HEK293 (cell line): ENCODE results near the gene C19orf47.

Experiments
- CTCF ChIA-PET: fragments of 350-600 bp; formaldehyde crosslinking; extraction: SDS; loops from one replicate; lab custom pipeline; 2021; ENCODE audit warnings: antibody characterized with exemption; lab: Yijun Ruan, JAX
- POLR2A ChIA-PET: fragments of 300-600 bp; formaldehyde crosslinking; extraction: SDS; loops from one replicate; lab custom pipeline; 2020; ENCODE audit warnings: antibody characterized with exemption, inconsistent platforms; lab: Yijun Ruan, JAX
- H3K27ac ChIP-seq: fragments of 200-500 bp; sonication (Bioruptor generic); 2 replicates; pipeline ENCODE4 v1.5.1; 2014; ENCODE audit warnings: low read depth, low read length, control low read depth, inconsistent platforms; ENCODE audit errors: extremely low read depth
- H3K36me3 ChIP-seq, 2 experiments: fragments of 200-500 bp in 1 of 2; sonication (Bioruptor generic) in 1 of 2; 1 replicate in 1 of 2; 2 replicates in 1 of 2; pipeline ENCODE4 v1.5.1; 2014 to 2017; ENCODE audit warnings: inconsistent platforms in 2 of 2, low read length in 2 of 2; ENCODE audit not compliant: control insufficient read depth in 2 of 2, insufficient read depth in 1 of 2
- H3K4me1 ChIP-seq: fragments of 200-500 bp; sonication (Bioruptor generic); 2 replicates; pipeline ENCODE4 v1.5.1; 2014; ENCODE audit warnings: mild to moderate bottlenecking, low read length, inconsistent platforms; ENCODE audit not compliant: control insufficient read depth, insufficient read depth
- H3K4me3 ChIP-seq: 2 replicates; pipeline ENCODE4 v1.5.1; 2011; ENCODE audit warnings: low read depth, mild to moderate bottlenecking, control low read depth, low read length, moderate library complexity
- H3K9me3 ChIP-seq: fragments of 200-500 bp; sonication (Bioruptor generic); 2 replicates; pipeline ENCODE4 v1.5.1; 2014; ENCODE audit warnings: low read depth, low read length, inconsistent platforms; ENCODE audit not compliant: control insufficient read depth, insufficient read depth
- EGR2 ChIP-seq: fragments of 450-650 bp; formaldehyde crosslinking; IDR thresholded peaks from 2 replicates; pipeline ENCODE4 v1.5.1; 2016; ENCODE audit warnings: low read depth, missing biosample characterization, missing genetic modification characterization
- KLF9 ChIP-seq: fragments of 450-650 bp; formaldehyde crosslinking; IDR thresholded peaks from 2 replicates; pipeline ENCODE4 v1.5.1; 2016; ENCODE audit warnings: missing biosample characterization, missing genetic modification characterization, low read depth
- ZBTB7A ChIP-seq: fragments of 450-650 bp; formaldehyde crosslinking; IDR thresholded peaks from 2 replicates; pipeline ENCODE4 v1.5.1; 2016; ENCODE audit warnings: low read depth, missing biosample characterization, missing genetic modification characterization
- ZFHX2 ChIP-seq: fragments of 450-650 bp; formaldehyde crosslinking; conservative IDR thresholded peaks from 2 replicates; pipeline ENCODE4 v1.5.1; 2016; ENCODE audit warnings: missing biosample characterization, missing genetic modification characterization
- ZNF133 ChIP-seq: fragments of 450-650 bp; formaldehyde crosslinking; IDR thresholded peaks from 2 replicates; pipeline ENCODE4 v1.5.1; 2016; ENCODE audit warnings: missing biosample characterization, missing genetic modification characterization
- ZNF157 ChIP-seq: fragments of 450-650 bp; formaldehyde crosslinking; IDR thresholded peaks from 2 replicates; pipeline ENCODE4 v1.5.1; 2016; ENCODE audit warnings: missing biosample characterization, missing genetic modification characterization
- ZNF19 ChIP-seq: fragments of 450-650 bp; formaldehyde crosslinking; IDR thresholded peaks from 2 replicates; pipeline ENCODE4; 2016; ENCODE audit warnings: missing biosample characterization, missing genetic modification characterization, low read depth
- ZNF2 ChIP-seq: fragments of 450-650 bp; formaldehyde crosslinking; IDR thresholded peaks from 2 replicates; pipeline ENCODE4 v1.5.1; 2016; ENCODE audit warnings: missing biosample characterization, missing genetic modification characterization
- ZNF26 ChIP-seq: fragments of 450-650 bp; formaldehyde crosslinking; IDR thresholded peaks from 2 replicates; pipeline ENCODE4 v1.5.1; 2016; ENCODE audit warnings: missing biosample characterization, missing genetic modification characterization
- ZNF280C ChIP-seq: fragments of 450-650 bp; formaldehyde crosslinking; IDR thresholded peaks from 2 replicates; pipeline ENCODE4 v1.5.1; 2016; ENCODE audit warnings: missing biosample characterization, missing genetic modification characterization
- ZNF311 ChIP-seq: fragments of 450-650 bp; formaldehyde crosslinking; IDR thresholded peaks from 2 replicates; pipeline ENCODE4 v1.5.1; 2017; ENCODE audit warnings: missing biosample characterization, missing genetic modification characterization, borderline replicate concordance
- ZNF335 ChIP-seq: fragments of 450-650 bp; formaldehyde crosslinking; conservative IDR thresholded peaks from 2 replicates; pipeline ENCODE4 v1.5.1; 2016; ENCODE audit warnings: missing biosample characterization, missing genetic modification characterization
- ZNF416 ChIP-seq: fragments of 450-650 bp; formaldehyde crosslinking; IDR thresholded peaks from 2 replicates; pipeline ENCODE4 v1.5.1; 2016; ENCODE audit warnings: missing biosample characterization, missing genetic modification characterization
- ZNF426 ChIP-seq: fragments of 450-650 bp; formaldehyde crosslinking; IDR thresholded peaks from 2 replicates; pipeline ENCODE4 v1.5.1; 2017; ENCODE audit warnings: missing biosample characterization, missing genetic modification characterization, mild to moderate bottlenecking, inconsistent platforms, moderate library complexity
- ZNF473 ChIP-seq: fragments of 450-650 bp; formaldehyde crosslinking; IDR thresholded peaks from 2 replicates; pipeline ENCODE4 v1.5.1; 2017; ENCODE audit warnings: missing biosample characterization, missing genetic modification characterization
- ZNF791 ChIP-seq: fragments of 450-650 bp; formaldehyde crosslinking; IDR thresholded peaks from 2 replicates; pipeline ENCODE4 v1.5.1; 2016; ENCODE audit warnings: missing biosample characterization, missing genetic modification characterization
- TF ChIP-seq, protein P1 (sequence below): sonication (generic); formaldehyde crosslinking; IDR thresholded peaks from 2 replicates; pipeline ENCODE4 v1.8.1; 2022; ENCODE audit warnings: mild to moderate bottlenecking, moderate library complexity, missing genetic modification reagents
- TF ChIP-seq, protein P2 (sequence below): fragments of 450-650 bp; formaldehyde crosslinking; IDR thresholded peaks from 2 replicates; pipeline ENCODE4 v1.5.1; 2017; ENCODE audit warnings: missing biosample characterization, missing genetic modification characterization
- TF ChIP-seq, protein P3 (sequence below): fragments of 450-650 bp; formaldehyde crosslinking; IDR thresholded peaks from 2 replicates; pipeline ENCODE4 v1.5.1; 2017; ENCODE audit warnings: missing biosample characterization, mild to moderate bottlenecking, missing genetic modification characterization, moderate library complexity

C19orf47 gene

DNA sequence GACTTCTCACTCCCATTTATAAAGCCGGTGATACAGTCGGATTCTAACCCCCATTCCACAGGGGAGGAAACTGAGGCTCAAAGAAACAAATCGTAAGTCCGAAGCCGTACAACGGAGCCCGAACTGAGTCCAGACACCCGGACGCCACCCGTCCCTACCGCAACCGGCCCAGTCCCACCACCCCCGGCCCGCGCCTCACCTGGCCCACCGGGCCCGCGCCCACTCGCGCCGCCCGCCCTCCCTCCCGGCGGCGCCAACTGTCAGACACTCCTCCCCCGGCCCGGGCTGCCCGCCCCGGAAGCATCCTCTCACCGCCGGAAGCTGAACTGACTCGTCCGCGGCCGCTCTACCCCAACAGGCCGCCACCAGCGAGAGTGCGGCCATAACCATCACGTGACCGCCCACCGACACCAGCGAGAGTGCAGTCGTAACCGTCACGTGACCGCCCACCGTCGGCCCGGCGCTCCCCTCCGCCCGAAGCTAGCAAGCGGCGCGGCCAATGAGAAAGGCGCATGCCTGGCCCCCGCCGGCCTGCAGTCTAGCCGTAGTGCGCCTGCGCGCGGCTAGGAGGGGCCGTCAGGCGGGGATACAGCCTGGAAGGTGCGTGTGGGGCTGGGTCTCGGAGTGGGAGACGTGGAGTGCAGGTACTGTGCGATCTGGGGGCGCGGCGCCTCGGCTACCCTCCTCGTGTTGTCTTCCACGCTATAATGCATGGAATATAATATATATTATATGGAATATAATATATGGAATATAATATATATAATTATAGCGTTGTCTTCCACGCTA, at the start of gene C19orf47, which contains the start of gene PLD3 (continued):
- TF ChIP-seq ZNF426 (tag by site-specific recombination): no peak

DNA sequence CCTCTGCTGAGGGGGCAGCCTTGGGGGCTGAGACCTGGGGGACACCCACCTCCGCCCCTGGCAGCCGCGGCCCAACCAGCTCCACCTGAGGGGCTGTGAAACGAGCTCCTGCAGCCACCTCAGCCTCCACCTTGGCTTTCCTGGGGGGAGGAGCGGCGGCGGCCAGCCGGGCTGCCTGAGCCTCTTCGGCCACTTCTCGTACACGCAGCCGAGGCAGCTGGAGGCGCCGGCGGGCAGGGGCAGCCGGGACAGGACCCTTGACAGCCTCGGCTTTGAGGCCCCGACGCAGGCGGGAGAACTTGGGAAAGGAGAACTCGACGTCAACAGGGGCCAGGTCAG, 49.3 kb upstream of the C19orf47 start:
- Histone ChIP-seq H3K36me3 (no peaks in the 10 kb centered on the region; a peak in 1 of 3 replicates), H3K4me3 (no peak overlapping the region), H3K27ac (no peak overlapping the region), H3K9me3 (no peaks in the 10 kb centered on the region), H3K4me1 (no peaks in the 10 kb centered on the region)
- ChIA-PET POLR2A (interaction anchor here (0.9 to 2.0 kb wide), 3 partner anchors 23 to 28 kb away, joined by 3 to 5 read pairs (median 4); partner anchors contain the start of gene SERTAD1), CTCF (interaction anchor here (0.5 kb wide), 1 partner anchor 113 kb away, joined by 3 read pairs; no protein-coding TSS in a partner anchor)
- TF ChIP-seq ZNF133 (tag by site-specific recombination) (no peak), ZNF473 (tag by site-specific recombination) (no peak), ZNF2 (tag by site-specific recombination) (no peak), ZNF157 (no peak), KLF9 (no peak), ZBTB7A (no peak), ZNF416 (no peak), ZNF26 (tag by site-specific recombination) (no peak), ZNF311 (tag by site-specific recombination) (no peak), ZNF19 (tag by site-specific recombination) (no peak), ZNF335 (tag by site-specific recombination) (no peak)
- TF ChIP-seq, protein P1, sequence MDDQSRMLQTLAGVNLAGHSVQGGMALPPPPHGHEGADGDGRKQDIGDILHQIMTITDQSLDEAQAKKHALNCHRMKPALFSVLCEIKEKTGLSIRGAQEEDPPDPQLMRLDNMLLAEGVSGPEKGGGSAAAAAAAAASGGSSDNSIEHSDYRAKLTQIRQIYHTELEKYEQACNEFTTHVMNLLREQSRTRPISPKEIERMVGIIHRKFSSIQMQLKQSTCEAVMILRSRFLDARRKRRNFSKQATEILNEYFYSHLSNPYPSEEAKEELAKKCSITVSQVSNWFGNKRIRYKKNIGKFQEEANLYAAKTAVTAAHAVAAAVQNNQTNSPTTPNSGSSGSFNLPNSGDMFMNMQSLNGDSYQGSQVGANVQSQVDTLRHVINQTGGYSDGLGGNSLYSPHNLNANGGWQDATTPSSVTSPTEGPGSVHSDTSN (CRISPR knock-in tag): no peak
- TF ChIP-seq, protein P2, sequence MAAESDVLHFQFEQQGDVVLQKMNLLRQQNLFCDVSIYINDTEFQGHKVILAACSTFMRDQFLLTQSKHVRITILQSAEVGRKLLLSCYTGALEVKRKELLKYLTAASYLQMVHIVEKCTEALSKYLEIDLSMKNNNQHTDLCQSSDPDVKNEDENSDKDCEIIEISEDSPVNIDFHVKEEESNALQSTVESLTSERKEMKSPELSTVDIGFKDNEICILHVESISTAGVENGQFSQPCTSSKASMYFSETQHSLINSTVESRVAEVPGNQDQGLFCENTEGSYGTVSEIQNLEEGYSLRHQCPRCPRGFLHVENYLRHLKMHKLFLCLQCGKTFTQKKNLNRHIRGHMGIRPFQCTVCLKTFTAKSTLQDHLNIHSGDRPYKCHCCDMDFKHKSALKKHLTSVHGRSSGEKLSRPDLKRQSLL (tag by site-specific recombination): no peak
- TF ChIP-seq, protein P3, sequence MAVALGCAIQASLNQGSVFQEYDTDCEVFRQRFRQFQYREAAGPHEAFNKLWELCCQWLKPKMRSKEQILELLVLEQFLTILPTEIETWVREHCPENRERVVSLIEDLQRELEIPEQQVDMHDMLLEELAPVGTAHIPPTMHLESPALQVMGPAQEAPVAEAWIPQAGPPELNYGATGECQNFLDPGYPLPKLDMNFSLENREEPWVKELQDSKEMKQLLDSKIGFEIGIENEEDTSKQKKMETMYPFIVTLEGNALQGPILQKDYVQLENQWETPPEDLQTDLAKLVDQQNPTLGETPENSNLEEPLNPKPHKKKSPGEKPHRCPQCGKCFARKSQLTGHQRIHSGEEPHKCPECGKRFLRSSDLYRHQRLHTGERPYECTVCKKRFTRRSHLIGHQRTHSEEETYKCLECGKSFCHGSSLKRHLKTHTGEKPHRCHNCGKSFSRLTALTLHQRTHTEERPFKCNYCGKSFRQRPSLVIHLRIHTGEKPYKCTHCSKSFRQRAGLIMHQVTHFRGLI: no peak

GRCh38 chr19:40396886-40397567, 48.8 kb upstream of the C19orf47 start:
- Histone ChIP-seq H3K4me3 (no peak overlapping the region), H3K4me1 (no peaks in the 10 kb centered on the region), H3K27ac (no peak overlapping the region), H3K9me3 (no peaks in the 10 kb centered on the region), H3K36me3 (no peaks in the 10 kb centered on the region)
- ChIA-PET CTCF (interaction anchor here (0.5 to 1.3 kb wide), 6 partner anchors 12 to 237 kb away, joined by 3 to 10 read pairs (median 3); no protein-coding TSS in a partner anchor), POLR2A (interaction anchor here (0.6 to 2.0 kb wide), 8 partner anchors 11 to 327 kb away, joined by 3 to 5 read pairs (median 4); partner anchors contain the start of gene SERTAD1)
- TF ChIP-seq ZFHX2 (tag by site-specific recombination) (peak; percentile 36), ZNF280C (no peak), ZNF791 (no peak), EGR2 (tag by site-specific recombination) (peak; percentile 54)
